ENCODE measurements around the gene DEAF1.
"Not testable (repeated sequence)": the region's sequence is repeated elsewhere in the genome, so short reads cannot be mapped to it uniquely, and the experiment has no call there.

Gene DEAF1

GRCh38 chr11:694563-695287 lies at the start of gene DEAF1:
DEAF1 (minus strand) TSS chr11:695222; CDS start chr11:695047, 175 bp downstream.
- peak; percentile 98 for DNase-seq (ENCODE audit: low read depth)

- no peak for DNase-seq (ENCODE audit: low read depth)
Measured at GRCh38 chr11:742571-743201, 47.7 kb upstream of the DEAF1 start.

GRCh38 chr11:742156-742546 lies 47.1 kb upstream of the DEAF1 start:
- DNase-seq (ENCODE audit: low read depth) = no peak

GRCh38 chr11:737899-738298 lies 42.9 kb upstream of the DEAF1 start:
- not testable (repeated sequence) for DNase-seq (ENCODE audit: low read depth)

- DNase-seq (ENCODE audit: low read depth) = no peak
Measured at GRCh38 chr11:737366-737765, 42.3 kb upstream of the DEAF1 start.

GRCh38 chr11:734541-734940 lies 39.5 kb upstream of the DEAF1 start:
- DNase-seq (ENCODE audit: low read depth) = not testable (repeated sequence)

- DNase-seq (ENCODE audit: low read depth) = no peak
Measured at GRCh38 chr11:733072-733471, 38.0 kb upstream of the DEAF1 start.

GRCh38 chr11:729492-730074 lies 34.6 kb upstream of the DEAF1 start:
- no peak for DNase-seq (ENCODE audit: low read depth)

GRCh38 chr11:728901-729491 lies 34.0 kb upstream of the DEAF1 start:
- no peak for DNase-seq (ENCODE audit: low read depth)

- peak; percentile 69 for DNase-seq (ENCODE audit: low read depth)
Measured at GRCh38 chr11:727859-728748, 33.1 kb upstream of the DEAF1 start.

GRCh38 chr11:727281-727701 lies 32.3 kb upstream of the DEAF1 start:
- DNase-seq (ENCODE audit: low read depth) = no peak

GRCh38 chr11:726278-727220 lies 31.5 kb upstream of the DEAF1 start:
- no peak for DNase-seq (ENCODE audit: low read depth)

GRCh38 chr11:725624-726202 lies 30.7 kb upstream of the DEAF1 start:
- no peak for DNase-seq (ENCODE audit: low read depth)

GRCh38 chr11:724778-725386 lies 29.9 kb upstream of the DEAF1 start:
- DNase-seq (ENCODE audit: low read depth) = no peak

GRCh38 chr11:724049-724777 lies 29.2 kb upstream of the DEAF1 start:
- no peak for DNase-seq (ENCODE audit: low read depth)

- no peak for DNase-seq (ENCODE audit: low read depth)
Measured at GRCh38 chr11:723120-723883, 28.3 kb upstream of the DEAF1 start.

- no peak for DNase-seq (ENCODE audit: low read depth)
Measured at GRCh38 chr11:722346-722811, 27.4 kb upstream of the DEAF1 start.

- no peak for DNase-seq (ENCODE audit: low read depth)
Measured at GRCh38 chr11:721741-722345, 26.8 kb upstream of the DEAF1 start.

Data from stimulated activated CD8-positive, alpha-beta memory T cell treated with anti-CD3 and anti-CD28 coated beads, Interleukin-4, amount 100 ng/mL, for 24 hours (primary cell).